ENCODE measurements around the gene MRPL53. TPM values are rescaled to one million over a fixed set of nuclear protein-coding genes. Genes with fewer than 3 reads are reported as not detected.
A peak's percentile ranks its signal among the peaks of the same experiment; 100 is the strongest.

Gene MRPL53
- total and polyA plus RNA-seq, 2 of the 13 experiments (the other 11 are each of a cell fraction or from before 2014, with no cell fraction given), result 34.3 to 51.9 TPM

- no peak for TF ChIP-seq RBM39 (IDR thresholded peaks at IDR 0.05; ENCODE audit: low read depth, low read length, poor library complexity, severe bottlenecking)
- 0 out of 2 replicates have a peak, but pooled peaks have one; percentile 15 for TF ChIP-seq CTCF (CRISPR knock-in tag; IDR thresholded peaks at IDR 0.05)
- no peak for TF ChIP-seq FUBP1 (CRISPR knock-in tag; IDR thresholded peaks at IDR 0.05; ENCODE audit: borderline replicate concordance)
- no peak for TF ChIP-seq NR3C1 (CRISPR knock-in tag; IDR thresholded peaks at IDR 0.05)
- TF ChIP-seq IKZF4 (CRISPR knock-in tag; IDR thresholded peaks at IDR 0.05; ENCODE audit: borderline replicate concordance, low read depth, not compliant biosample characterization), result no peak
- TF ChIP-seq SMARCC2 (IDR thresholded peaks at IDR 0.05), result no peak
- peak; percentile 13 for TF ChIP-seq ZNF605 (CRISPR knock-in tag; IDR thresholded peaks at IDR 0.05)
- no peak for TF ChIP-seq RERE (CRISPR knock-in tag; IDR thresholded peaks at IDR 0.05; ENCODE audit: low read depth)
- TF ChIP-seq ARNTL (CRISPR knock-in tag; IDR thresholded peaks at IDR 0.05), result no peak
- TF ChIP-seq NCOA2 (CRISPR knock-in tag; IDR thresholded peaks at IDR 0.05), result no peak
- no peak for TF ChIP-seq ATF2 (CRISPR knock-in tag; IDR thresholded peaks at IDR 0.05)
- no peak for TF ChIP-seq POLR2AphosphoS2 (IDR thresholded peaks at IDR 0.05; ENCODE audit: low read depth, low read length)
- no peak for TF ChIP-seq ZBTB1 (CRISPR knock-in tag; IDR thresholded peaks at IDR 0.05; ENCODE audit: borderline replicate concordance)
- TF ChIP-seq ATAD3A (CRISPR knock-in tag; IDR thresholded peaks at IDR 0.05), result no peak
- TF ChIP-seq KLF6 (CRISPR knock-in tag; IDR thresholded peaks at IDR 0.05), result no peak
- TF ChIP-seq ZFY (CRISPR knock-in tag; IDR thresholded peaks at IDR 0.05), result peak; percentile 59
- no peak for TF ChIP-seq TERF1 (CRISPR knock-in tag; IDR thresholded peaks at IDR 0.05)
- TF ChIP-seq ZNF205 (CRISPR knock-in tag; IDR thresholded peaks at IDR 0.05), result no peak
- TF ChIP-seq ZNF468 (CRISPR knock-in tag; IDR thresholded peaks at IDR 0.05), result no peak
These were observed 35.5 kb upstream of the MRPL53 start (continued) for GRCh38 chr2:74507926-74508520.

Data from HepG2 (cell line).